GM12874 (cell line): ENCODE measurements around the gene PKN1.

Experiments used
- TF ChIP-seq, protein P1 (sequence below): IDR thresholded peaks from 2 replicates; pipeline ENCODE4 v1.5.1; 2011; ENCODE audit warnings: low read depth, mild to moderate bottlenecking, control low read depth, low read length, moderate library complexity; ENCODE audit not compliant: insufficient read depth

Gene PKN1

DNA sequence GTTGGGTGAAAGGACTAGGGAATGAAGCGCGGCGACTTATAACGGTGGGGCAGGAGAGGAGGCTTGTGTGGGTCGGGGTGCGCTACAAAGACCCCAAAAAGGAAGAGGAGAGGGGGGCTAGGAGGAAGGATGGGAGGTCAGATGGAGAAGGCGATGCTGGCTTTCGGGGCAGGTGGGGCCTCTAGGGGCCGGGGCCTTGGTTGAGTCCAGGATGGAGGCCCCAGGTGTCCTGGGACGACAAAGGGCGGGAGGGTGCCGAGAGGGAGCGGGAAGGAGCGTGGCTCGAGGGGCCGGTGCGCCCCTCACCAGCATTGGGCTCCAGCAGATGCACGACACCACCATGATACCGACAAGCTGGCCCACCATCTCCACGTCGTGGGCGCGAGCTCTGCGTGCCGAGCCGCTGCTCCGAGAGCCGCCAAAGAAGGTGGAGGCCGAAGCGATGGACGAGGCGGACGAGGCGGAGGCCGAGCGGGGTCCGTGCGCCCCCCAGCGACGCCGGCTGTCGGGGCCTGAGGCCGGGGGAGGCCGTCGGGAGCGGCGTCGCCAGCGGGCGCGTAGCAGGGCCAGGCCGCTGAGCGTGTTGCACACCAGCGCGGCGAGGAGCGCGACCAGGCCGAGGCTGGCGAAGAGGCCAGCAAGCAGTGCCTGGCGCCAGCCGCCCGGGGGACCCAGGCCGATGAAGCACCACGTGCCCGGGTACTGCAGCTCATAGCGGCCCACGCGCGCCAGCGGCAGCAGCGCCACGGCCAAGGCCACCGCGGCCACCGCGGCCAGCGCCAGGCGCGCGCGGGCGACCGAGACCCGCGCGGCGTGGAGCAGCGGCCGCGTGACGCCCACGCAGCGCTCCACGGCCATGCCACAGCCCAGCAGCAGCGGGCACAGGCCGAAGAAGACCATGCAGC, 40.2 kb downstream of the PKN1 start:
- TF ChIP-seq, protein P1, sequence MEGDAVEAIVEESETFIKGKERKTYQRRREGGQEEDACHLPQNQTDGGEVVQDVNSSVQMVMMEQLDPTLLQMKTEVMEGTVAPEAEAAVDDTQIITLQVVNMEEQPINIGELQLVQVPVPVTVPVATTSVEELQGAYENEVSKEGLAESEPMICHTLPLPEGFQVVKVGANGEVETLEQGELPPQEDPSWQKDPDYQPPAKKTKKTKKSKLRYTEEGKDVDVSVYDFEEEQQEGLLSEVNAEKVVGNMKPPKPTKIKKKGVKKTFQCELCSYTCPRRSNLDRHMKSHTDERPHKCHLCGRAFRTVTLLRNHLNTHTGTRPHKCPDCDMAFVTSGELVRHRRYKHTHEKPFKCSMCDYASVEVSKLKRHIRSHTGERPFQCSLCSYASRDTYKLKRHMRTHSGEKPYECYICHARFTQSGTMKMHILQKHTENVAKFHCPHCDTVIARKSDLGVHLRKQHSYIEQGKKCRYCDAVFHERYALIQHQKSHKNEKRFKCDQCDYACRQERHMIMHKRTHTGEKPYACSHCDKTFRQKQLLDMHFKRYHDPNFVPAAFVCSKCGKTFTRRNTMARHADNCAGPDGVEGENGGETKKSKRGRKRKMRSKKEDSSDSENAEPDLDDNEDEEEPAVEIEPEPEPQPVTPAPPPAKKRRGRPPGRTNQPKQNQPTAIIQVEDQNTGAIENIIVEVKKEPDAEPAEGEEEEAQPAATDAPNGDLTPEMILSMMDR, result no peak

GRCh38 chr19:14473978-14474578, 41.0 kb downstream of the PKN1 start:
- TF ChIP-seq, protein P1, result no peak

- TF ChIP-seq, protein P1, result no peak
Observed at GRCh38 chr19:14474827-14475226, 41.7 kb downstream of the PKN1 start.

GRCh38 chr19:14475251-14476073, 42.4 kb downstream of the PKN1 start, which contains the start of gene PTGER1:
Gene PTGER1, minus strand, starts transcription at chr19:14475354. Its CDS starts 1,034 bp downstream, at chr19:14474320.
- TF ChIP-seq, protein P1, result 0 out of 2 replicates have a peak, but pooled peaks have one; percentile 24

GRCh38 chr19:14476327-14476672, 43.2 kb downstream of the PKN1 start:
- TF ChIP-seq, protein P1, result no peak

DNA sequence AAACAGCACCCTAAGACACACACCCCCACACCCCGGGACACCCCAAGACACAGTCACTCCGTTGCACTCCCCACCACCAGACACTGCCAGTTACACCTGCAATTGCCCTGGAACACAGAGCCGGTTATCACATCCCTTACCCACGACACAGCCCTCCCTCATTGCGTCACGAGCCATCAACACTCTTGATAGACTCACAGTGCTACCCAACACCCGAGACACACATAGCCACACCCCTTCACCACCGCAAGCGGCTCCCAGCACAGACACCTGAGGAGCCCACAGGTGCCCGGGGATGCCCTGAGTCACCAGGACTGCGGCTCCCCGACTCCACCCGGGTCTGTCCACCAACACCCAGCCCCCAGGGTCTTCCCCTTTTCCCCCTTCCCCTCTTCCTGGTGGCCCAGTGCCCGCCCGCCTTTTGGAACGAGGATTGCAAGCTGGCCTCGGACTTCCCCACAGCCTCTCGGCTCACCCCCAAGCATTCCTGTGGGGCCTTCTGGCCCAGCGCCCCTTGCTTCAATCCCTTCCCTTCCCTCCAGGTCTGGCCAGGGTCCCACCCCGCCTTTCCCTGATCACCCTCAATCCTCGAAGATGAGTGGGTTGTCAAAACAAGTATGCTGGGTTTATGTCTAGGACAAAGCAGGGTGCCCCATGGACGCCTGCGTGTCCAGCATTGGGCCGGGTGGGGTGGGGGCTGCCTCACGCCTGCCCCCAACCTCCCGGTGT, 43.7 kb downstream of the PKN1 start:
- TF ChIP-seq, protein P1, result no peak
